ENCODE measurements around the gene ZFPM1.

- TF ChIP-seq SIX5 (IDR thresholded peaks at IDR 0.05; ENCODE audit: low read depth, low read length) = no peak
- no peak for TF ChIP-seq MAX (IDR thresholded peaks at IDR 0.05)
- no peak for TF ChIP-seq E2F6 (IDR thresholded peaks at IDR 0.05)
- TF ChIP-seq USF2 (IDR thresholded peaks at IDR 0.05; ENCODE audit: low read length) = no peak
- no peak for TF ChIP-seq ZNF274 (IDR thresholded peaks at IDR 0.05; ENCODE audit: borderline replicate concordance, extremely low read depth, low read length)
- TF ChIP-seq EZH2 (IDR thresholded peaks at IDR 0.05; ENCODE audit: low read depth, low read length, severe bottlenecking) = no peak
- no peak for TF ChIP-seq POLR2AphosphoS5 (IDR thresholded peaks at IDR 0.05; ENCODE audit: low read depth, low read length)
- TF ChIP-seq, protein P1, sequence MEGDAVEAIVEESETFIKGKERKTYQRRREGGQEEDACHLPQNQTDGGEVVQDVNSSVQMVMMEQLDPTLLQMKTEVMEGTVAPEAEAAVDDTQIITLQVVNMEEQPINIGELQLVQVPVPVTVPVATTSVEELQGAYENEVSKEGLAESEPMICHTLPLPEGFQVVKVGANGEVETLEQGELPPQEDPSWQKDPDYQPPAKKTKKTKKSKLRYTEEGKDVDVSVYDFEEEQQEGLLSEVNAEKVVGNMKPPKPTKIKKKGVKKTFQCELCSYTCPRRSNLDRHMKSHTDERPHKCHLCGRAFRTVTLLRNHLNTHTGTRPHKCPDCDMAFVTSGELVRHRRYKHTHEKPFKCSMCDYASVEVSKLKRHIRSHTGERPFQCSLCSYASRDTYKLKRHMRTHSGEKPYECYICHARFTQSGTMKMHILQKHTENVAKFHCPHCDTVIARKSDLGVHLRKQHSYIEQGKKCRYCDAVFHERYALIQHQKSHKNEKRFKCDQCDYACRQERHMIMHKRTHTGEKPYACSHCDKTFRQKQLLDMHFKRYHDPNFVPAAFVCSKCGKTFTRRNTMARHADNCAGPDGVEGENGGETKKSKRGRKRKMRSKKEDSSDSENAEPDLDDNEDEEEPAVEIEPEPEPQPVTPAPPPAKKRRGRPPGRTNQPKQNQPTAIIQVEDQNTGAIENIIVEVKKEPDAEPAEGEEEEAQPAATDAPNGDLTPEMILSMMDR (IDR thresholded peaks at IDR 0.05; ENCODE audit: control extremely low read depth in 1 of 3, insufficient read depth in 1 of 3, low read depth in 1 of 3, low read length in 3 of 3) = no peak
Measured at GRCh38 chr16:88405216-88406060, 47.6 kb upstream of the ZFPM1 start.
